Measurements from ENCODE around the gene FARP1.
"Not testable (repeated sequence)": the region's sequence is repeated elsewhere in the genome, so short reads cannot be mapped to it uniquely, and the experiment has no call there.

The FARP1 gene

DNA sequence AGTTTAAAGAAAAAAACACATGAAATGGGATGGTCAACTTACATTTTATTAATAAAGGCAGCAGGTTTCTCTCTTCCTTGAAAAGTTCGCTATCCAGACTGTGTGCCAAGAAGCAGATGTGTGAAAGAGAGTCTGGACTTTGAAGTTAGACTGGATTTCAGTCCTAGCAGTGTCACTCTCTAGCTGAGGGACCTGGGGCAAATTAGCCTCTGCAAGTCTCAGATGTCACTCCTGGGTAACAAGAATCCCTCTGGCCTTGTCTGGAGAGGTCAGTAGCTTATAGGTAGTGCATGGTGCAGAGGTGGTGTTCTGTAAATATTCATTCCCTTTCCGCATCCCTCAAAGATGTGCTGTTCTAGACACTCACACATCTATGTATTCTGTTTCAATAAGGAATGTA is 221.8 kb downstream of the FARP1 start:
- H3K4me3 ChIP-seq (ENCODE audit: low read depth, low read length) = no peak overlapping the region
- DNase-seq (ENCODE audit: low read depth) = no peak
- TF ChIP-seq, protein P1, sequence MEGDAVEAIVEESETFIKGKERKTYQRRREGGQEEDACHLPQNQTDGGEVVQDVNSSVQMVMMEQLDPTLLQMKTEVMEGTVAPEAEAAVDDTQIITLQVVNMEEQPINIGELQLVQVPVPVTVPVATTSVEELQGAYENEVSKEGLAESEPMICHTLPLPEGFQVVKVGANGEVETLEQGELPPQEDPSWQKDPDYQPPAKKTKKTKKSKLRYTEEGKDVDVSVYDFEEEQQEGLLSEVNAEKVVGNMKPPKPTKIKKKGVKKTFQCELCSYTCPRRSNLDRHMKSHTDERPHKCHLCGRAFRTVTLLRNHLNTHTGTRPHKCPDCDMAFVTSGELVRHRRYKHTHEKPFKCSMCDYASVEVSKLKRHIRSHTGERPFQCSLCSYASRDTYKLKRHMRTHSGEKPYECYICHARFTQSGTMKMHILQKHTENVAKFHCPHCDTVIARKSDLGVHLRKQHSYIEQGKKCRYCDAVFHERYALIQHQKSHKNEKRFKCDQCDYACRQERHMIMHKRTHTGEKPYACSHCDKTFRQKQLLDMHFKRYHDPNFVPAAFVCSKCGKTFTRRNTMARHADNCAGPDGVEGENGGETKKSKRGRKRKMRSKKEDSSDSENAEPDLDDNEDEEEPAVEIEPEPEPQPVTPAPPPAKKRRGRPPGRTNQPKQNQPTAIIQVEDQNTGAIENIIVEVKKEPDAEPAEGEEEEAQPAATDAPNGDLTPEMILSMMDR (IDR thresholded peaks at IDR 0.05; ENCODE audit: control insufficient read depth, extremely low read depth, insufficient read depth) = no peak

DNA sequence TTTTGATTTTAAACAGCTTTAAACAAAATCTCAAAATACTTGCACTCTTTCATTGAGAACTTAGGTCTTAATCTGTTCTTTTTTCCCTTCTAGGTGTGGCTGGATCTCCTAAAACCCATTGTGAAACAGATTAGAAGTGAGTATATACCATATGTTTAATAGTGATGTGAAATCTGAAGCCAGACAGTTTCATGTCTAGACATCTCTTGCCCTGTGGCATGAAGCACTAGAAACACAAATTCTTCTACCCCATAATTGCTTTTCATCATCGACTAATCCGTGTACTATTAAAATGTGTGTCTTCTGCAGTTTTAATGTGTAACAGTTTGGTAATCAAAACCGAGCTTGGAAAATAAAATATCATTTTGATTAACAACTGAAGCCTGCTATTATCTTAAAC is 222.4 kb downstream of the FARP1 start:
- DNase-seq (ENCODE audit: low read depth) = no peak
- TF ChIP-seq, protein P1 (IDR thresholded peaks at IDR 0.05; ENCODE audit: control insufficient read depth, extremely low read depth, insufficient read depth) = no peak
- H3K4me3 ChIP-seq (ENCODE audit: low read depth, low read length) = no peak overlapping the region

DNA sequence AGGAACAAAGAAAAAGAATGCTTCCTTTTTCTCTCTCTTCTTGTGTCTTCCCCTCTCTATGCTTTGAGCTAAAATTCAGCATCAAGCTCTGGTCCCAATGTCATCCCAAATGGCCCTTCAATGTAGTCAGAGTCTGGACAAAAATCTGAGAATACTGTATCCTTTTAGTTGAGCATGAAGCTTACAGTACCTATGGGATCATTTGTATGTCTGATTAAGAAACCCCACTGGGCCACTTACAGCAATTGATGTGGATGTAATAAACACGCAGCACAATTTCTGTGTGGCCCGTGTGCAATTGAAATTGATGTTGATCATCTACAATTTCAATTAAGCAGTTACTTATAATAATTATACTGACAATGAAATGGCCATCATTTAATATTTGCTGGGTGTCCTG is 223.1 kb downstream of the FARP1 start:
- no peak overlapping the region for H3K4me3 ChIP-seq (ENCODE audit: low read depth, low read length)
- DNase-seq (ENCODE audit: low read depth) = no peak
- TF ChIP-seq, protein P1 (IDR thresholded peaks at IDR 0.05; ENCODE audit: control insufficient read depth, extremely low read depth, insufficient read depth) = no peak

DNA sequence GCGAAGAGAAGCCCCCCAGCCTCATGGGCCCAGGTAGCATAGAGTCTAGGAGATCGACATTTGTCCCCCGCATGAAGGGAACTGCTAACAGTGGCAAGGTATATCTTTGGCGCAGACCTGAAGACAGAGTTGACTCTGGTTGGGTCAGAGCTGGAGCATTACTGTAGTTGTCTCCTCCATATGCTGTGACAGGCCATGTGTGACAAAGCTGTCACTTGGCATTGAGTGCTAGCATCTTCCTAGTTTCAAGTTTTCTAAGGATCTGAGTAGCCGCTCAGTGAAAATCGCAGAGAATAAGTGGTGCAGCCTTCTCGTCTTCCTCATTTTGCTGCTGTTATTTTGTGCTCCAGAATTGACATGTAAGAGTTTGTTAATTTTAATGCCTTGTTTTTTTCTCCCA is 223.5 kb downstream of the FARP1 start:
- TF ChIP-seq, protein P1 (IDR thresholded peaks at IDR 0.05; ENCODE audit: control insufficient read depth, extremely low read depth, insufficient read depth) = no peak
- DNase-seq (ENCODE audit: low read depth) = no peak
- H3K4me3 ChIP-seq (ENCODE audit: low read depth, low read length) = no peak overlapping the region

DNA sequence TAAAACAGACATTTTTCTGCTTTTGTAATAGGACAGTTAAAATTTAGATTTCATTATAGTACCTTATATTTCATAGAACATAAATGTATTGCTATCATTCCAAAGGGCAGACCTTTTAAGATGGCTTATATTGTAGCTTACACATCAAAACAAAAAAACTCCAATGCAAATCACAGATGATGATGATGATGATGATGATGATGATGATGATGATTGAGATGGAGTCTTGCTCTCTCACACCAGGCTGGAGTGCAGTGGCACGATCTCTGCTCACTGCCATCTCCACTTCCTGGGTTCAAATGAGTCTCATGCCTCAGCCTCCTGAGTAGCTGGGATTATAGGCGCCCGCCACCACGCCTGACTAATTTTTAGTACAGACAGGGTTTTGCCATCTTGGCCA is 224.1 kb downstream of the FARP1 start:
- TF ChIP-seq, protein P1 (IDR thresholded peaks at IDR 0.05; ENCODE audit: control insufficient read depth, extremely low read depth, insufficient read depth) = no peak
- DNase-seq (ENCODE audit: low read depth) = no peak
- H3K4me3 ChIP-seq (ENCODE audit: low read depth, low read length) = no peak overlapping the region

DNA sequence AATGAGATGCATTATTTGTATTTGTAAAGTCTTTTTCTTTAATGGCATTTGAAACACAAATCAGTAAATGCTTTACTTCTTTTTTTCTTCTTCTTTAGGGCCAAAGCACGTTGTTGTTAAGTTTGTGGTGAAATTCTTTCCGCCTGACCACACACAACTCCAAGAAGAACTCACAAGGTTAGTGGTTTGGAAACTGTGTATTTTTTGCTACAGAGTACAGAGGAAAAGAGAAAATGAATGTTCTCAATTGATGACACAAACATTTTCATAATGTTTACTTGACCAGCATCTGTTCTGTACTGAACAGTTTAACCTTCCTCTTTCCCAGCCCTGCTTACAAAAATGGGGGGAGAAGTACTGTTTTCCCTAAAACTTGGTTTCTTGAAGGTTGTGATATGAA is 225.1 kb downstream of the FARP1 start:
- TF ChIP-seq, protein P1 (IDR thresholded peaks at IDR 0.05; ENCODE audit: control insufficient read depth, extremely low read depth, insufficient read depth) = no peak
- no peak for DNase-seq (ENCODE audit: low read depth)
- H3K4me3 ChIP-seq (ENCODE audit: low read depth, low read length) = no peak overlapping the region

DNA sequence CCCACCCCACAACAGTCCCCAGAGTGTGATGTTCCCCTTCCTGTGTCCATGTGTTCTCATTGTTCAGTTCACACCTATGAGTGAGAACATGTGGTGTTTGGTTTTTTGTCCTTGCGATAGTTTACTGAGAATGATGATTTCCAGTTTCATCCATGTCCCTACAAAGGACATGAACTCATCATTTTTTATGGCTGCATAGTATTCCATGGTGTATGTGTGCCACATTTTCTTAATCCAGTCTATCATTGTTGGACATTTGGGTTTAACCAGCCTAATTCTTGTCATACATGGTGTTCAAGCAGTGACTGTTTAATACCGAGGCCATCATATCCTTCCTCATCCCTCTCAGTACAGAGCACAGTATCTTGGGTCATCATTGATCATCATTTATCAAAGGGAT is 226.6 kb downstream of the FARP1 start:
- DNase-seq (ENCODE audit: low read depth); H3K4me3 ChIP-seq (ENCODE audit: low read depth, low read length): not testable (repeated sequence)

DNA sequence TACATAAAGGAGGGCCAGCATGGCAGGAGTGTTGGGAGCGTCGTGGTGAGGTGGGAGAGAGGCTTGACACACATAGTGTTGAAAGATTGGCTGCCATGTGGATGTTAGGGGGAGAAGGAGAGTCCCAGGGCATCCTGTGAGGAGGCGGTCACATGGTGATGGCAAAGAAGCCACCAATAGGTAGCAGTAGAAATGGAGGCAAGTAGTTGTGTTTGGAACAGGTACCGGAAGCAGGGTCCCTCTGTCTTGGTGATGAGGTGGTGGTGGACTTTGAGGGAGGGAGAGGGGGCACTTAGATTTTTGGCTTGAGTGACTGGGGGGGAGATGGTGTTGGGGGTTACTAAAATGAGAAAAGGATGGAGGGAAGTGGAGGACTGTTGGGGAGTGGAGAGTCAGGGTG is 227.4 kb downstream of the FARP1 start:
- no peak for DNase-seq (ENCODE audit: low read depth)
- H3K4me3 ChIP-seq (ENCODE audit: low read depth, low read length) = no peak overlapping the region
- TF ChIP-seq, protein P1 (IDR thresholded peaks at IDR 0.05; ENCODE audit: control insufficient read depth, extremely low read depth, insufficient read depth) = no peak

Data from LNCaP clone FGC (cell line).